CD4-positive, alpha-beta T cell treated with Interleukin-17A for 1 hour (primary cell): Measurements from ENCODE around the gene ALDH5A1.

Experiments
- DNase-seq: peaks from one replicate; pipeline ENCODE4 v3.0.0-alpha.2; 2020

Gene ALDH5A1

GRCh38 chr6:24576447-24576846 lies 81.7 kb downstream of the ALDH5A1 start:
- DNase-seq, result no peak

GRCh38 chr6:24581084-24581669 lies 86.4 kb downstream of the ALDH5A1 start:
- peak; percentile 80 for DNase-seq

- peak; percentile 75 for DNase-seq
Measured at GRCh38 chr6:24583463-24584381, 89.0 kb downstream of the ALDH5A1 start.

GRCh38 chr6:24584382-24584720 lies 89.6 kb downstream of the ALDH5A1 start:
- no peak for DNase-seq
